Activated CD4-positive, alpha-beta T cell treated with anti-CD3 and anti-CD28 coated beads, Interleukin-2, amount 50 U/mL, for 48 hours (primary cell): ENCODE measurements around the gene RASSF7.

ENCODE experiments used
- DNase-seq, 2 experiments: peaks; one replicate each; pipeline ENCODE4 v3.0.0-alpha.2; 2020

Gene RASSF7

DNA sequence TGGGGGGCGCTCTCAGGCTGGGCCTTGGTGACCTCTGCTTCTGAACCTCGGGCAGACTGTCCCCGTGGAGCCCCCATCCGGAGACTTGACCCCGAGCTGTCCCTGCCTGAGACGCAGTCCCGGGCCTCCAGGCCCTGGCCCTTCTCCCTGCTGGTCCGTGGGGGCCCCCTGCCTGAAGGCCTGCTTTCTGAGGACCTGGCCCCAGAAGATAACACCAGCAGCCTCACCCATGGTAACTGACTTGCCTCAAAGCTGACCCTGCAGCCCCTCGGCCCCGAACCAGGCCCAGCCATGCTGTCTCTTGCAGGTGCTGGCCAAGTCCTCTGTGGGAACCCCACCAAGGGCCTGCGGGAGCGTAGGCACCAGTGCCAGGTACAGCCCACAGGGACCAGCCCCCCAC lies 9.2 kb upstream of the RASSF7 start:
- no peak for DNase-seq

- no peak for DNase-seq
Observed at GRCh38 chr11:553083-553987, 7.4 kb upstream of the RASSF7 start.

- DNase-seq, result no peak
Observed at GRCh38 chr11:553988-554340, 6.8 kb upstream of the RASSF7 start.

GRCh38 chr11:554428-555226 lies 6.1 kb upstream of the RASSF7 start:
- peak; percentile 76 to 79 for DNase-seq

GRCh38 chr11:555227-555779 lies 5.5 kb upstream of the RASSF7 start:
- no peak for DNase-seq

DNA sequence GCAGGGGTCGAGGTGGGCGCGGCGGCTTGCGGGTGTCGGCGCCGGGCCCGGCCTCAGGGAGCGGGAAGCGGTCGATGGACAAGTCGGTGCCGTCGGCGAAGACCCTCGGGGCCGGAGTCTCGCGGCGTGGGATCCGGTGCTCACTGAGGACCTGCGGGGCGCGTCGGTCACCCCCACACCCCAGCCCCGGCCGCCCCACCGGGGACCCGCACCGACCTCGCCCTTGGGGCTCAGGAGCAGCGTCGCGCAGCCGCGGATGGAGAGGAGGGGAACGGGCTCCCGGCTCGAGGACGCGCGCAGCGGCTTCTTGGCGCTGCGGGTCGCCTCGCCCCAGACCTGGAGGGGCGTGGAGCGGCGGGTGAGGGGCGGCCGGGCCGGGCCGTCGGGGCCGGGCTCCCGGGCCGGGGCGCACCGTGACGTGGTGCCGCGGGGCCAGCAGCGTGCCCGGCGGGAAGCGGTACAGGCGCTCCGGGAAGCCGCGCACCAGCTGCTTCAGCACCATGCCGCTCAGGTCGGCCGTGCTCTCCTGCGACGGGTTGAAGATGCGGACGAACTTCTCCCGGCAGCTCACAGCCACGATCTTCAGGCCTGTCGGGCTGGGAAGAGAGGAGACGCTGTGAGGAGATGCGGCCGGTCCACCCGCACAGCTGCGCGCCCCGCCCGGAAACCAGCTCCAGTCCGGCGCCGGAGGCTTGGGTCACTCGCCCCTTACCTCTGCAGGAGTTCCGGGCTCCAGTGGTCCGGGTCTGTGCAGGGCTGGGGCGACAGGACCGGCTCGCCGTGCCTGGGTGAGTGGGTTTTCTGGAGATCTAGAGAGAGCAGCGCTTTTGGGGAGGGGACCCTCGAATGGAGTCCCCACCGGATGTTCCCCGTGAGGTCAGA lies 4.7 kb upstream of the RASSF7 start:
- DNase-seq, result no peak

DNA sequence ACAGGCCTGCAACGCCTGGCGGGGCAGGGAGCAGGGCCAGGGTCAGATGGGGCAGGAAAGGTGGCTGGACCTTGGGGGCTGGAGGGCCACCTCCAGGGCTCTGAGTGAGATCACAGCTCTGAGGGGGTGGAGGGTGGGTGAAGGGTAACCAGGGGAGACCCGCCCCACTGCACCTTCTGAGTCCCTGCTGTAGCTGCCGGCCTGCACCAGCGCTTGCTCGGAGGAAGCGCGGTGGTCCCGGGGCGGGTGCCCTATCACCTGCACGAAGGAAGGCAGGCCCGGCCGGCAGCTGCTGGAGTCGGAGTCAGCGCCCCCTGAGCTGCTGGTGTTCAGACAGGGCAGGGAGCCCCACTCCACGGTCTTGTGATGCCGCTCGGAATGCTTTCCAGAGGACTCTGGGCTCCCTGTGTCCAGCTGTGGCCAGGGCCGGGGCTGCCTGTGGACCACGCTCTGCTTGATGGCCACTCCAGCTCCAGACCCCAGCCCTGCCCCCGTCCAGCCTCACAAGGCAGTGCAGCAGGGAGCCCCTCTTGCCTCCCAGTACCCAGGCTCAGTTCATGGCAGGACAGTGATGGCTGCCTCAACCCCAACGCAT lies 4.0 kb upstream of the RASSF7 start:
- DNase-seq, result no peak

GRCh38 chr11:557328-558132 lies 3.2 kb upstream of the RASSF7 start:
- DNase-seq, result no peak

DNA sequence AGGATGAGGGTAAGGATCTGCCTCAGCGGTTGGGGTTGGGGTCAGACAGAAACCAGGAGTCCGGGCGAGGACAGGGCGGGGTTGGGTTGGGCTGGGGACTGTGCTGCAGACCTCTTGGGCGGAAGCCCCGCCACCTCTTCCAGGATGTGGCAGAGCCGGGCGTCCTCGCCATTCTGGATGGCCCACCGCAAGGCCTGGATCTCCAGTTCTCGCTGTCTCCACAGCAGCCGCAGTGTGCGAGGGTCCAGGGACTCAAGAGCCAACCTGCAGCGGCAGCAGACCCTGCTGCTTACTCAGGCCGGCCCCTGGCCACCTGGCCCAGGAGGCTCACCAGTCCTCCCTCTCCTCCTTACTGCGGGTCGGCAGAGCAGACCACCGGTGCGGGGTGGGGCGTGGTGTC lies 2.3 kb upstream of the RASSF7 start:
- DNase-seq, result no peak

GRCh38 chr11:559020-559620 lies 1.6 kb upstream of the RASSF7 start:
- DNase-seq, result no peak

DNA sequence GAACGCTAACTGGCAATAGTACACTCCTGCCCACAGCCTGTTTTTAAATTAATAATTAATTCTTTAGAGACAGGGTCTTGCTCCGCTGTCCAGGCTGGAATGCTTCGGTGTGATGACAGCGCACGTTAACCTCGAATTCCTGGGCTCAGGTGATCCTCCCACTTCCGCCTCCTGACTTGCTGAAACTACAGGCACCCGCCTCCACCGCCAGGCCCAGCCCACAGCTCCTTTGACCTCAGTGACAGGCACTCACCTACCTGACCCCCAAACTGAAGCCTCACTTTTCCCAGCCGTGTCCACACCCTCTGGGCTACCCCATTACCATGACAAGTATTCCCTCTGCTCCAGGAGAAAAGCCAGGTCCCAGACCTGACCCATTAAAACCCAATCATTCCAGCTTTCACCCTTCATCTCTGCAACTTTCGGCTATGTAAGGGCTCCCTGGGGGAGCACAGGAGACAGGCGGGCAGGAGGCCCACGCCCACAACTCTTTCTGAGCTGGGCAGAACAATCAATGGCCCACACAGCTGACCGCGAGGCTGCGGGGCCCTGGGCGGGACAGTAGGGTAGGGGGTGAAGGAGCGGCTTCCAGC lies 962 bp upstream of the RASSF7 start:
- DNase-seq, result no peak

- no peak for DNase-seq
Observed at GRCh38 chr11:561148-562003, 606 bp downstream of the RASSF7 start.

GRCh38 chr11:562046-562645 lies 1.4 kb downstream of the RASSF7 start:
- no peak for DNase-seq

DNA sequence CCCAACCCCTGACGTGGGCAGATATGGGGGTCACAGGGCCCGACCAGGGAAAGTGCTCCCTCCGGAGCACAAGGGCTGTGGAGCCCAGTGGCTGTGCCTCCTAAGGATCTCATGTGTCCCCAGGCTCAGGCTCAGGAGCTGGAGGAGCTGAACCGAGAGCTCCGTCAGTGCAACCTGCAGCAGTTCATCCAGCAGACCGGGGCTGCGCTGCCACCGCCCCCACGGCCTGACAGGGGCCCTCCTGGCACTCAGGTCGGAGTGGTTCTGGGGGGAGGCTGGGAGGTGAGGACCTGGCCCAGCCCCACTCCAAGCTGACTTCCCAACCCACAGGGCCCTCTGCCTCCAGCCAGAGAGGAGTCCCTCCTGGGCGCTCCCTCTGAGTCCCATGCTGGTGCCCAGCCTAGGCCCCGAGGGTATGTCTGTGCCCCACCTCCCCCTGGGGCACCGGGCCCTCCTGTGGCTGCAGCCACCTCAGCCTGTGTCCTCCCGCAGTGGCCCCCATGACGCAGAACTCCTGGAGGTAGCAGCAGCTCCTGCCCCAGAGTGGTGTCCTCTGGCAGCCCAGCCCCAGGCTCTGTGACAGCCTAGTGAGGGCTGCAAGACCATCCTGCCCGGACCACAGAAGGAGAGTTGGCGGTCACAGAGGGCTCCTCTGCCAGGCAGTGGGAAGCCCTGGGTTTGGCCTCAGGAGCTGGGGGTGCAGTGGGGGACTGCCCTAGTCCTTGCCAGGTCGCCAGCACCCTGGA lies 2.5 kb downstream of the RASSF7 start:
- no peak for DNase-seq

GRCh38 chr11:563812-564578 lies 3.2 kb downstream of the RASSF7 start:
- no peak for DNase-seq

- DNase-seq, result no peak
Observed at GRCh38 chr11:565921-566509, 5.2 kb downstream of the RASSF7 start.

GRCh38 chr11:567011-567628 lies 6.3 kb downstream of the RASSF7 start:
- DNase-seq, result no peak
